SK-N-MC (cell line): ENCODE measurements around the gene PTPRN2.

Experiments used
- DNase-seq: peaks from one replicate; pipeline ENCODE4 v3.0.0-alpha.2; 2011; ENCODE audit warnings: low read depth, low spot score
- H3K27ac ChIP-seq: fragments of 200-600 bp; sonication (generic); 2 replicates; pipeline ENCODE4 v1.5.1; 2016; ENCODE audit warnings: mixed run types
- H3K36me3 ChIP-seq: fragments of 200-600 bp; sonication (generic); 2 replicates; pipeline ENCODE4 v1.6.1; 2017; ENCODE audit warnings: antibody characterized with exemption, low read length, mixed read lengths; ENCODE audit not compliant: insufficient read depth
- H3K4me3 ChIP-seq: fragments of 200-600 bp; sonication (generic); 2 replicates; pipeline ENCODE4 v1.5.1; 2016
- H3K9ac ChIP-seq: fragments of 200-600 bp; sonication (generic); 2 replicates; pipeline ENCODE4 v1.8.0; 2017; ENCODE audit warnings: mixed run types, mixed read lengths; ENCODE audit not compliant: insufficient read length
- H3K9me3 ChIP-seq: fragments of 200-600 bp; sonication (generic); 2 replicates; pipeline ENCODE4 v1.6.1; 2017; ENCODE audit warnings: low read depth, mild to moderate bottlenecking, antibody characterized with exemption, low read length, moderate library complexity, mixed read lengths
- EZH2 ChIP-seq: fragments of 200-600 bp; sonication (generic); IDR thresholded peaks from one replicate; pipeline ENCODE4 v1.6.1; 2017; ENCODE audit warnings: antibody characterized with exemption
- FOXP2 ChIP-seq: optimal IDR thresholded peaks from 2 replicates; pipeline ENCODE3; 2011; ENCODE audit warnings: mild to moderate bottlenecking, moderate library complexity; ENCODE audit not compliant: insufficient read depth; ENCODE audit errors: extremely low read length, control extremely low read depth
- POLR2AphosphoS5 ChIP-seq: IDR thresholded peaks from 2 replicates; pipeline ENCODE4 v1.6.1; 2012; ENCODE audit warnings: mild to moderate bottlenecking, low read depth, low read length, borderline replicate concordance

Gene PTPRN2

GRCh38 chr7:157892751-157893523, 694.7 kb downstream of the PTPRN2 start:
- Histone ChIP-seq H3K9me3 (no peaks in the 10 kb centered on the region), H3K27ac (no peak overlapping the region), H3K4me3 (no peak overlapping the region), H3K36me3 (no peaks in the 10 kb centered on the region), H3K9ac (no peak overlapping the region)
- TF ChIP-seq POLR2AphosphoS5 (no peak), EZH2 (no peak), FOXP2 (no peak)
- no peak for DNase-seq

- no peak for TF ChIP-seq FOXP2
- TF ChIP-seq EZH2 = no peak
- no peak for TF ChIP-seq POLR2AphosphoS5
- no peak overlapping the region for H3K27ac ChIP-seq
- no peaks in the 10 kb centered on the region for H3K36me3 ChIP-seq
- no peak overlapping the region for H3K4me3 ChIP-seq
- DNase-seq = no peak
- H3K9ac ChIP-seq = no peak overlapping the region
- no peaks in the 10 kb centered on the region for H3K9me3 ChIP-seq
These were observed 696.7 kb downstream of the PTPRN2 start for GRCh38 chr7:157890921-157891401.

GRCh38 chr7:157889480-157889879, 698.1 kb downstream of the PTPRN2 start:
- no peak for TF ChIP-seq POLR2AphosphoS5
- TF ChIP-seq EZH2 = no peak
- TF ChIP-seq FOXP2 = no peak
- Histone ChIP-seq H3K9me3 (no peaks in the 10 kb centered on the region), H3K27ac (no peak overlapping the region), H3K36me3 (no peaks in the 10 kb centered on the region), H3K9ac (no peak overlapping the region), H3K4me3 (no peak overlapping the region)
- no peak for DNase-seq

- DNase-seq = no peak
- Histone ChIP-seq H3K27ac (no peak overlapping the region), H3K9ac (no peak overlapping the region), H3K9me3 (no peaks in the 10 kb centered on the region), H3K4me3 (no peak overlapping the region), H3K36me3 (no peaks in the 10 kb centered on the region)
- TF ChIP-seq FOXP2 (no peak), EZH2 (no peak), POLR2AphosphoS5 (no peak)
These were observed 699.0 kb downstream of the PTPRN2 start for GRCh38 chr7:157888579-157888978.

GRCh38 chr7:157887400-157887799, 700.2 kb downstream of the PTPRN2 start:
- Histone ChIP-seq H3K27ac (no peak overlapping the region), H3K9me3 (no peaks in the 10 kb centered on the region), H3K36me3 (no peaks in the 10 kb centered on the region), H3K4me3 (no peak overlapping the region), H3K9ac (no peak overlapping the region)
- TF ChIP-seq EZH2 = no peak
- no peak for TF ChIP-seq POLR2AphosphoS5
- no peak for TF ChIP-seq FOXP2
- no peak for DNase-seq

- no peaks in the 10 kb centered on the region for H3K36me3 ChIP-seq
- no peak overlapping the region for H3K4me3 ChIP-seq
- H3K27ac ChIP-seq = no peak overlapping the region
- no peak overlapping the region for H3K9ac ChIP-seq
- DNase-seq = no peak
- TF ChIP-seq POLR2AphosphoS5 = no peak
- TF ChIP-seq EZH2 = no peak
- no peak for TF ChIP-seq FOXP2
- no peaks in the 10 kb centered on the region for H3K9me3 ChIP-seq
These were observed 700.9 kb downstream of the PTPRN2 start for GRCh38 chr7:157886711-157887110.

- H3K9ac ChIP-seq = no peak overlapping the region
- H3K36me3 ChIP-seq = no peaks in the 10 kb centered on the region
- H3K4me3 ChIP-seq = no peak overlapping the region
- no peak for TF ChIP-seq POLR2AphosphoS5
- TF ChIP-seq EZH2 = no peak
- no peak for TF ChIP-seq FOXP2
- no peaks in the 10 kb centered on the region for H3K9me3 ChIP-seq
- no peak for DNase-seq
- no peak overlapping the region for H3K27ac ChIP-seq
These were observed 701.4 kb downstream of the PTPRN2 start for GRCh38 chr7:157886266-157886665.

- no peak overlapping the region for H3K9ac ChIP-seq
These were observed 702.5 kb downstream of the PTPRN2 start for GRCh38 chr7:157885140-157885539.

GRCh38 chr7:157884461-157885062, 703.1 kb downstream of the PTPRN2 start:
- TF ChIP-seq POLR2AphosphoS5 = no peak
- no peak overlapping the region for H3K27ac ChIP-seq
- no peaks in the 10 kb centered on the region for H3K9me3 ChIP-seq
- H3K36me3 ChIP-seq = no peaks in the 10 kb centered on the region
- no peak overlapping the region for H3K9ac ChIP-seq
- no peak overlapping the region for H3K4me3 ChIP-seq
- DNase-seq = no peak

More at GRCh38 chr7:157885140-157885539, 702.5 kb downstream of the PTPRN2 start:
- no peak for TF ChIP-seq EZH2
- TF ChIP-seq POLR2AphosphoS5 = no peak
- no peak for TF ChIP-seq FOXP2
- Histone ChIP-seq H3K9me3 (no peaks in the 10 kb centered on the region), H3K36me3 (no peaks in the 10 kb centered on the region), H3K27ac (no peak overlapping the region), H3K4me3 (no peak overlapping the region)
- no peak for DNase-seq
